ENCODE measurements around the gene DOCK3.

DNA sequence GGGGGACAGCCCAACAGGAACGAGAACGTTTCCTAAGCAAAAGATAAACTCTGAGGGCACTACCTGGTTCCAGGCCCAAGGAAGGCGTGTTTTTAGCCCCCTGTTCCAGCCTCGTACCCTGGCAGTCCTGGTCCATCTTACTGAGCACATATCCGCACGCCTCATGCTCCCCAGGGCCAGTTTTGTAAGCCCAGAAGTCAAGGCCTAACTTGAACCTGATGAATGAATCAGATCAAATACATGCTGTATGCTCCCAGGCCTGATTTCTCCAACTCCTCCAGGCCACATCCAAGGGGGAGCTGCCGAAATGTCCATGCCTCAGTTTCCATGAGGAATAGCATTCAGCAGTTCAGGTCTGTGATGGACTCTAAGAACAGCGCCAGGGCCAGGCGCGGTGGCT is 14.3 kb upstream of the DOCK3 start:
- TF ChIP-seq, protein P1, sequence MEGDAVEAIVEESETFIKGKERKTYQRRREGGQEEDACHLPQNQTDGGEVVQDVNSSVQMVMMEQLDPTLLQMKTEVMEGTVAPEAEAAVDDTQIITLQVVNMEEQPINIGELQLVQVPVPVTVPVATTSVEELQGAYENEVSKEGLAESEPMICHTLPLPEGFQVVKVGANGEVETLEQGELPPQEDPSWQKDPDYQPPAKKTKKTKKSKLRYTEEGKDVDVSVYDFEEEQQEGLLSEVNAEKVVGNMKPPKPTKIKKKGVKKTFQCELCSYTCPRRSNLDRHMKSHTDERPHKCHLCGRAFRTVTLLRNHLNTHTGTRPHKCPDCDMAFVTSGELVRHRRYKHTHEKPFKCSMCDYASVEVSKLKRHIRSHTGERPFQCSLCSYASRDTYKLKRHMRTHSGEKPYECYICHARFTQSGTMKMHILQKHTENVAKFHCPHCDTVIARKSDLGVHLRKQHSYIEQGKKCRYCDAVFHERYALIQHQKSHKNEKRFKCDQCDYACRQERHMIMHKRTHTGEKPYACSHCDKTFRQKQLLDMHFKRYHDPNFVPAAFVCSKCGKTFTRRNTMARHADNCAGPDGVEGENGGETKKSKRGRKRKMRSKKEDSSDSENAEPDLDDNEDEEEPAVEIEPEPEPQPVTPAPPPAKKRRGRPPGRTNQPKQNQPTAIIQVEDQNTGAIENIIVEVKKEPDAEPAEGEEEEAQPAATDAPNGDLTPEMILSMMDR (IDR thresholded peaks at IDR 0.05; ENCODE audit: low read depth, low read length, missing input control), result no peak
- TF ChIP-seq, protein P2, sequence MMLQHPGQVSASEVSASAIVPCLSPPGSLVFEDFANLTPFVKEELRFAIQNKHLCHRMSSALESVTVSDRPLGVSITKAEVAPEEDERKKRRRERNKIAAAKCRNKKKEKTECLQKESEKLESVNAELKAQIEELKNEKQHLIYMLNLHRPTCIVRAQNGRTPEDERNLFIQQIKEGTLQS (IDR thresholded peaks at IDR 0.05), result no peak
- TF ChIP-seq JUND (IDR thresholded peaks at IDR 0.05), result no peak

Data from liver (tissue), 3 donors.